Nephron progenitor cell (in vitro differentiated cells): ENCODE measurements around the gene SPINT1.

Source experiments
- DNase-seq: peaks from one replicate; pipeline ENCODE4 v3.0.0; 2021
- H3K27ac Mint-ChIP-seq: 2 replicates; pipeline ENCODE4 v1.8.0; 2021; ENCODE audit warnings: mild to moderate bottlenecking, moderate library complexity, mixed read lengths
- H3K27me3 Mint-ChIP-seq: 2 replicates; pipeline ENCODE4 v1.8.0; 2021; ENCODE audit warnings: mild to moderate bottlenecking, low read depth, mixed read lengths; ENCODE audit not compliant: poor library complexity
- H3K36me3 Mint-ChIP-seq: 2 replicates; pipeline ENCODE4 v1.8.0; 2021; ENCODE audit warnings: low read depth, mixed read lengths
- H3K4me1 Mint-ChIP-seq: 2 replicates; pipeline ENCODE4 v1.8.0; 2021; ENCODE audit warnings: mixed read lengths
- H3K4me3 Mint-ChIP-seq: 2 replicates; pipeline ENCODE4 v1.8.0; 2021; ENCODE audit warnings: mild to moderate bottlenecking, moderate library complexity, mixed read lengths
- H3K9me3 Mint-ChIP-seq: 2 replicates; pipeline ENCODE4 v1.8.0; 2021; ENCODE audit warnings: mild to moderate bottlenecking, moderate library complexity, mixed read lengths
- CTCF ChIP-seq: fragments of 200-600 bp; sonication (generic); IDR thresholded peaks from 2 replicates; pipeline ENCODE4 v1.5.0; 2021; ENCODE audit warnings: antibody characterized with exemption

The SPINT1 gene

GRCh38 chr15:40803688-40804087 is 40.2 kb upstream of the SPINT1 start:
- no peaks in the 10 kb centered on the region for H3K9me3 Mint-ChIP-seq
- peaks cover 51% of the 10 kb centered on the region for H3K4me1 Mint-ChIP-seq
- no peak for DNase-seq
- TF ChIP-seq CTCF, result no peak
- H3K4me3 Mint-ChIP-seq, result no peak overlapping the region
- H3K27ac Mint-ChIP-seq, result no peak overlapping the region
- peaks cover 23% of the 10 kb centered on the region for H3K36me3 Mint-ChIP-seq
- H3K27me3 Mint-ChIP-seq, result no peaks in the 10 kb centered on the region

- H3K4me1 Mint-ChIP-seq, result peaks cover 40% of the 10 kb centered on the region
- no peak for TF ChIP-seq CTCF
- H3K36me3 Mint-ChIP-seq, result peaks cover 11% of the 10 kb centered on the region
- H3K27ac Mint-ChIP-seq, result peak overlapping the region; percentile 71
- H3K9me3 Mint-ChIP-seq, result no peaks in the 10 kb centered on the region
- H3K27me3 Mint-ChIP-seq, result no peaks in the 10 kb centered on the region
- H3K4me3 Mint-ChIP-seq, result peak overlapping the region; percentile 99
- DNase-seq, result no peak
These were observed 37.2 kb upstream of the SPINT1 start for GRCh38 chr15:40806672-40807027.

DNA sequence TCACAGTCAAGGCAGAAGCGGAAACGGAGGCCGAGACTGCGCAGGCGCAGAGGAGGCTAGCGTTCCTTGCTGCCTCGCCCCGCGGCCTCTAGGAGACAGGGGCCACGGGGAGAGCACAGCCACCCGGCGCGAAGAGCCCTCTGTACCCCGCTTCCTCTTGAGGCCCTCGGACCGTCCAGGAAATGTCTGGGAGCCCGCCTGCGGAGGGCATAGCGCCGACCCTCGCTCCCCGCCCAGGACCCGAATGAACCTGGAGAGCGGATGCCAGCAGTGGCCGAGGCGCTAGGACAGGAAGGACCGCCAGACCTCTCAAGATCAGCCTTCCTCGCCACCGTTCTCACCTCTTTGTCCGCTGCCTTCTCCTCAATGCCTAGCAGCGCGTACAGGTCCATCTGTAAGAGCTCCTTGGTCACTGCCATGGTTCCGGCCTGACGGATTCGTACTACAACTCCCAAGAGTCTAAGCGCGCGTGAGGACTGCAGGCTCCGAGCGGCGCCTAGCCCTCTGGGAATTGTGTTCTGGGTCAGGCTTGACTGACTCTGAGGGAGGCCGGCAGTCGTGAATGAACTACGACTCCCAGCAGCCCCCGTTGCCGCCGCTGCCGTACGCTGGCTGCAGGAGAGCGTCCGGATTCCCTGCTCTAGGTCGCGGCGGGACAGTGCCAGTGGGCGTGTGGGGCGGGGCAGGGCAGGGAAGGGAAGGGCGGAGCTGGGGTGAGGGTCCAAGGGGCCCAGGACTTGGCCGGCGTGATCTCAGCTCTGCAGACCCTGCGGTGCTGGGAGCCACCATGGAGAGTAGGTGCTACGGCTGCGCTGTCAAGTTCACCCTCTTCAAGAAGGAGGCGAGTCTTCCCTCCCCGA is 36.6 kb upstream of the SPINT1 start, which contains the start of the genes DNAJC17 and ZFYVE19:
Gene DNAJC17 (minus strand): TSS at position 446 of the 860 bp plus-strand sequence. CDS start 27 bp downstream, at position 419.
Gene ZFYVE19 (plus strand): TSS at position 62 of the 860 bp plus-strand sequence. CDS start 501 bp downstream, at position 563.
- Mint-ChIP-seq H3K4me1 (peaks cover 34% of the 10 kb centered on the region), H3K27me3 (no peaks in the 10 kb centered on the region), H3K27ac (peak within 1 kb of the TSS; percentile 99), H3K4me3 (peak within 1 kb of the TSS; percentile 99), H3K36me3 (peaks cover 5% of the 10 kb centered on the region), H3K9me3 (no peaks in the 10 kb centered on the region)
- DNase-seq, result peak; percentile 95
- no peak for TF ChIP-seq CTCF

DNA sequence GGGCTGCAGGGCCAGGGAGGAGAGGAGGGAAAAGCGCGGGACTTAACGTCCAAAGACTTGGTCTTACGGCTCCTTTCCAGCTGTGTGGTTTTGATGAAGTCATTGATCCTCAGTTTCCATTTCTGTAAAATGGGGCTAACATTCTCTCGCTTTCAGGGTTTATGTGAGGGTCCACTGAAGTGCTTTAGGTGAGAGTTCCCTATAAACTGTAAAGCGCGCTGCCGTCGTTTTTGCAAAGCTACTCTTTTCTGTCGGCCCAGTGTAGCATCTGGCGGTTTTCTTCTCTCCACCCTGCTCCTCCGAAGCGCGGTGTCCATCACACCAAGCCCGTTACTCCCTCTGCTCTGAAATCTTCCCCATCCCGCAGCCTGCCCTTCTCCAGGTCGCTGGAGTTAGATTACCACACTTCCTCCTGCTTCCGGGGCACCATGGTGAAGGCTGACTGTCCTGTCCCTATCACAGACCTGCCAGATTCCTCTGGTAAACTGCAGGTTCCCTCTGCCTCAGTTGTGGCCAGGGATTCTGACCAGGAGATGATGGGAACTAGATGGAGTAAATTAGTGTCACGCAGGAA is 35.9 kb upstream of the SPINT1 start:
- Mint-ChIP-seq H3K27ac (no peak overlapping the region), H3K9me3 (no peaks in the 10 kb centered on the region), H3K4me1 (peaks cover 32% of the 10 kb centered on the region), H3K4me3 (peak overlapping the region; percentile 99), H3K36me3 (peaks cover 3% of the 10 kb centered on the region), H3K27me3 (no peaks in the 10 kb centered on the region)
- DNase-seq, result no peak
- TF ChIP-seq CTCF, result no peak

GRCh38 chr15:40808861-40809450 is 34.9 kb upstream of the SPINT1 start:
- DNase-seq, result peak; percentile 15
- Mint-ChIP-seq H3K4me1 (peaks cover 32% of the 10 kb centered on the region), H3K27me3 (no peaks in the 10 kb centered on the region), H3K4me3 (peak overlapping the region; percentile 99), H3K9me3 (no peaks in the 10 kb centered on the region), H3K36me3 (peaks cover 3% of the 10 kb centered on the region), H3K27ac (no peak overlapping the region)
- TF ChIP-seq CTCF, result no peak
